H9 (cell line): ENCODE data around the gene KRT15. TPM values are rescaled to one million over a fixed set of nuclear protein-coding genes. Genes with fewer than 3 reads are reported as not detected.

Experiments used
- DNase-seq: peaks from one replicate; pipeline ENCODE4 v3.0.0-alpha.2; 2017
- H2AFZ ChIP-seq: one replicate; pipeline ENCODE4 v1.6.1; 2013; ENCODE audit warnings: mild to moderate bottlenecking, low read length, control low read depth, moderate library complexity
- H2AK5ac ChIP-seq: 2 replicates; pipeline ENCODE4 v1.6.1; 2013; ENCODE audit warnings: low read length, control low read depth, mixed read lengths; ENCODE audit not compliant: insufficient read length
- H2BK120ac ChIP-seq: one replicate; pipeline ENCODE4 v1.6.1; 2013; ENCODE audit warnings: low read depth, mild to moderate bottlenecking, low read length, control low read depth, inconsistent platforms; ENCODE audit not compliant: poor library complexity, severe bottlenecking
- H2BK12ac ChIP-seq: 2 replicates; pipeline ENCODE4 v1.6.1; 2013; ENCODE audit warnings: low read length, control low read depth, mixed read lengths, low read depth; ENCODE audit not compliant: insufficient read length
- H2BK15ac ChIP-seq: 2 replicates; pipeline ENCODE4 v1.6.1; 2013; ENCODE audit warnings: low read depth, low read length, control low read depth
- H2BK20ac ChIP-seq: one replicate; pipeline ENCODE4 v1.6.1; 2013; ENCODE audit warnings: low read depth, mild to moderate bottlenecking, low read length, control low read depth, inconsistent platforms; ENCODE audit not compliant: poor library complexity, severe bottlenecking
- H2BK5ac ChIP-seq: 2 replicates; pipeline ENCODE4 v1.6.1; 2013; ENCODE audit warnings: low read length, control low read depth, mixed read lengths; ENCODE audit not compliant: insufficient read length
- H3K14ac ChIP-seq: 2 replicates; pipeline ENCODE4 v1.6.1; 2013; ENCODE audit warnings: low read length, control low read depth; ENCODE audit not compliant: insufficient read depth
- H3K18ac ChIP-seq: 2 replicates; pipeline ENCODE4 v1.6.1; 2013; ENCODE audit warnings: low read depth, mild to moderate bottlenecking, mixed read lengths, low read length, control low read depth; ENCODE audit not compliant: insufficient read length
- H3K23ac ChIP-seq: 2 replicates; pipeline ENCODE4 v1.6.1; 2013; ENCODE audit warnings: low read length, control low read depth, mixed read lengths, low read depth; ENCODE audit not compliant: insufficient read length
- H3K23me2 ChIP-seq: 2 replicates; pipeline ENCODE4 v1.6.1; 2013; ENCODE audit warnings: low read depth, mild to moderate bottlenecking, mixed read lengths, low read length, control low read depth; ENCODE audit not compliant: insufficient read length, poor library complexity, severe bottlenecking
- H3K27ac ChIP-seq: 2 replicates; pipeline ENCODE4 v1.5.1; 2013; ENCODE audit warnings: low read length, control low read depth, mixed read lengths, low read depth; ENCODE audit not compliant: insufficient read length
- H3K27me3 ChIP-seq: 2 replicates; pipeline ENCODE4 v1.6.1; 2013; ENCODE audit warnings: low read length, control low read depth, inconsistent platforms; ENCODE audit not compliant: insufficient read depth
- H3K4ac ChIP-seq: 2 replicates; pipeline ENCODE4 v1.6.1; 2013; ENCODE audit warnings: low read depth, mild to moderate bottlenecking, control low read depth, inconsistent platforms, low read length, moderate library complexity
- H3K4me1 ChIP-seq: 2 replicates; pipeline ENCODE4 v1.6.1; 2013; ENCODE audit warnings: low read length, control low read depth, inconsistent platforms; ENCODE audit not compliant: insufficient read depth
- H3K4me2 ChIP-seq: 2 replicates; pipeline ENCODE4 v1.6.1; 2013; ENCODE audit warnings: low read length, control low read depth, mixed read lengths; ENCODE audit not compliant: insufficient read length, insufficient read depth
- H3K56ac ChIP-seq: 2 replicates; pipeline ENCODE4 v1.6.1; 2013; ENCODE audit warnings: low read depth, mild to moderate bottlenecking, mixed read lengths, low read length, control low read depth; ENCODE audit not compliant: insufficient read length
- H3K79me1 ChIP-seq: 2 replicates; pipeline ENCODE4 v1.6.1; 2013; ENCODE audit warnings: low read depth, mild to moderate bottlenecking, moderate library complexity, low read length, control low read depth, inconsistent platforms; ENCODE audit not compliant: insufficient read depth, poor library complexity, severe bottlenecking
- H3K79me2 ChIP-seq: 2 replicates; pipeline ENCODE4 v1.6.1; 2013; ENCODE audit warnings: low read length, control low read depth, inconsistent platforms; ENCODE audit not compliant: insufficient read depth
- H3K9ac ChIP-seq: 2 replicates; pipeline ENCODE4 v1.6.1; 2013; ENCODE audit warnings: low read length, control low read depth, mixed read lengths; ENCODE audit not compliant: insufficient read length; ENCODE audit errors: extremely low read depth
- H3K9me3 ChIP-seq: one replicate; pipeline ENCODE4 v1.6.1; 2013; ENCODE audit warnings: low read depth, low read length, inconsistent platforms; ENCODE audit not compliant: control insufficient read depth
- H3T11ph ChIP-seq: one replicate; pipeline ENCODE4 v1.6.1; 2013; ENCODE audit warnings: mild to moderate bottlenecking, low read length, control low read depth, inconsistent platforms
- H4K20me1 ChIP-seq: one replicate; pipeline ENCODE4 v1.6.1; 2013; ENCODE audit not compliant: control insufficient read depth, insufficient read length, insufficient read depth
- H4K5ac ChIP-seq: 2 replicates; pipeline ENCODE4 v1.6.1; 2013; ENCODE audit warnings: low read depth, mild to moderate bottlenecking, mixed read lengths, low read length, control low read depth; ENCODE audit not compliant: insufficient read length
- H4K8ac ChIP-seq: replicated peaks from 2 replicates; pipeline ENCODE4 v1.6.1; 2013; ENCODE audit warnings: low read length, control low read depth, mixed read lengths, low read depth; ENCODE audit not compliant: insufficient read length
- H4K91ac ChIP-seq: 2 replicates; pipeline ENCODE4 v1.6.1; 2013; ENCODE audit warnings: low read depth, mild to moderate bottlenecking, moderate library complexity, mixed read lengths, low read length, control low read depth; ENCODE audit not compliant: insufficient read length
- H3K27ac Mint-ChIP-seq, 3 experiments: 2 replicates in 2 of 3; 3 replicates in 1 of 3; pipeline ENCODE4 v1.8.0; 2020 to 2021; ENCODE audit warnings: mixed read lengths in 3 of 3, mild to moderate bottlenecking in 1 of 3, moderate library complexity in 1 of 3
- H3K27me3 Mint-ChIP-seq: 2 replicates; pipeline ENCODE4 v1.8.0; 2021; ENCODE audit warnings: low read depth, mild to moderate bottlenecking, moderate library complexity, mixed read lengths
- H3K36me3 Mint-ChIP-seq, 3 experiments: 2 replicates in 2 of 3; 3 replicates in 1 of 3; pipeline ENCODE4 v1.8.0; 2020 to 2021; ENCODE audit warnings: low read depth in 3 of 3, mixed read lengths in 3 of 3; ENCODE audit not compliant: insufficient read depth in 1 of 3
- H3K4me1 Mint-ChIP-seq, 2 experiments: 2 replicates each; pipeline ENCODE4 v1.8.0; 2020; ENCODE audit warnings: mixed read lengths in 2 of 2
- H3K4me3 Mint-ChIP-seq, 2 experiments: 2 replicates in 1 of 2; 3 replicates in 1 of 2; pipeline ENCODE4 v1.8.0; 2020 to 2021; ENCODE audit warnings: mild to moderate bottlenecking in 2 of 2, mixed read lengths in 2 of 2, moderate library complexity in 1 of 2
- H3K9me3 Mint-ChIP-seq, 2 experiments: 2 replicates in 1 of 2; 3 replicates in 1 of 2; pipeline ENCODE4 v1.8.0; 2020; ENCODE audit warnings: mild to moderate bottlenecking in 2 of 2, mixed read lengths in 2 of 2, moderate library complexity in 1 of 2
- WGBS: extraction: QIAGEN DNeasy Blood & Tissue Kit; methylation state at CpG from one replicate; pipeline ENCODE4 v1.1.7; 2013; ENCODE audit warnings: missing lambda C conversion rate, low lambda C conversion rate, mixed read lengths; ENCODE audit not compliant: insufficient read length; ENCODE audit errors: extremely low coverage; 5-methylcytosine and 5-hydroxymethylcytosine counted together
- total RNA-seq: library from RNA; stranded (reverse); gene quantifications from 2 replicates; pipeline ENCODE4 v1.2.1, GENCODE V29; 2021
- TF ChIP-seq, protein P1 (sequence below): fragments of 200-600 bp; sonication (generic); conservative IDR thresholded peaks from 3 replicates; pipeline ENCODE4 v1.8.0; 2021; ENCODE audit warnings: antibody characterized with exemption, mild to moderate bottlenecking

Gene KRT15
- total RNA-seq, 1 experiment from 2014 or later, result 0.87 TPM

DNA sequence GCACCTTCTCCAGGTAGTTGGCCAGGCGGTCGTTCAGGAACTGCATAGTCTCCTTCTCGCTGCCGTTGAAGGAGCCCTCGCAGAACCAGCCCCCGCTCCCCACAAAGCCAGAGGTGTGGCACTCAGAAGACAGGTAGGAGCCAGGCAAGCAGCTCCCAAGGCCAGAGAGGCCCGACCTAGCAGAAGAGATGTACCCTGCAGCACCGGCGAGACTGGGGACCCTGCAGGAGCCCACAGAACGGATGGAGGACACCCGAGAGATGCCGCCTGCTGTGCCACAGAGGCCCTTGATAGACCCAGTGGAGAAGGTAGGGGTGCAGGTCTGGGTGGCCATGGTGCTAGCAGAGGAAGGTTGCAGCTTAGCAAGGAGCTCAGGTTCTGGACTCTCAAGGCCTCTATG is 29.2 kb downstream of the KRT15 start, which contains the start of gene KRT36:
KRT36 (minus strand) TSS at position 380 of the 400 bp plus-strand sequence; CDS start at position 334, 46 bp downstream.
- Histone ChIP-seq H4K20me1 (no peaks in the 10 kb centered on the region), H2BK120ac (no peak within 1 kb of the TSS), H3K9me3 (no peaks in the 10 kb centered on the region), H3K23me2 (peaks cover 3% of the 10 kb centered on the region), H2AFZ (no peak within 1 kb of the TSS), H3K4me1 (no peaks in the 10 kb centered on the region), H3K27me3 (no peaks in the 10 kb centered on the region), H3K27ac (no peak within 1 kb of the TSS), H2BK20ac (no peak within 1 kb of the TSS), H3K23ac (no peak within 1 kb of the TSS), H3T11ph (no peak within 1 kb of the TSS), H2BK15ac (no peak within 1 kb of the TSS), H2AK5ac (no peak within 1 kb of the TSS), H3K4ac (no peak within 1 kb of the TSS), H2BK5ac (no peak within 1 kb of the TSS), H4K5ac (no peak within 1 kb of the TSS), H3K18ac (no peak within 1 kb of the TSS), H4K8ac (no peak within 1 kb of the TSS), H3K79me1 (no peaks in the 10 kb centered on the region), H3K4me2 (no peak within 1 kb of the TSS), H4K91ac (no peak within 1 kb of the TSS), H3K79me2 (no peaks in the 10 kb centered on the region), H3K56ac (no peak within 1 kb of the TSS), H3K9ac (no peak within 1 kb of the TSS), H2BK12ac (no peak within 1 kb of the TSS), H3K14ac (no peak within 1 kb of the TSS)
- DNase-seq, result no peak
- Mint-ChIP-seq H3K4me3 (no peak within 1 kb of the TSS), H3K36me3 (no peaks in the 10 kb centered on the region), H3K9me3 (no peaks in the 10 kb centered on the region), H3K27me3 (peaks cover 34% of the 10 kb centered on the region), H3K27ac (peak within 1 kb of the TSS in 1 of 3 experiments; percentile 31; a peak in 1 of 7 replicates), H3K4me1 (peaks cover 1 to 2% of the 10 kb centered on the region in 2 experiments; a peak in 2 of 4 replicates)
- TF ChIP-seq, protein P1, sequence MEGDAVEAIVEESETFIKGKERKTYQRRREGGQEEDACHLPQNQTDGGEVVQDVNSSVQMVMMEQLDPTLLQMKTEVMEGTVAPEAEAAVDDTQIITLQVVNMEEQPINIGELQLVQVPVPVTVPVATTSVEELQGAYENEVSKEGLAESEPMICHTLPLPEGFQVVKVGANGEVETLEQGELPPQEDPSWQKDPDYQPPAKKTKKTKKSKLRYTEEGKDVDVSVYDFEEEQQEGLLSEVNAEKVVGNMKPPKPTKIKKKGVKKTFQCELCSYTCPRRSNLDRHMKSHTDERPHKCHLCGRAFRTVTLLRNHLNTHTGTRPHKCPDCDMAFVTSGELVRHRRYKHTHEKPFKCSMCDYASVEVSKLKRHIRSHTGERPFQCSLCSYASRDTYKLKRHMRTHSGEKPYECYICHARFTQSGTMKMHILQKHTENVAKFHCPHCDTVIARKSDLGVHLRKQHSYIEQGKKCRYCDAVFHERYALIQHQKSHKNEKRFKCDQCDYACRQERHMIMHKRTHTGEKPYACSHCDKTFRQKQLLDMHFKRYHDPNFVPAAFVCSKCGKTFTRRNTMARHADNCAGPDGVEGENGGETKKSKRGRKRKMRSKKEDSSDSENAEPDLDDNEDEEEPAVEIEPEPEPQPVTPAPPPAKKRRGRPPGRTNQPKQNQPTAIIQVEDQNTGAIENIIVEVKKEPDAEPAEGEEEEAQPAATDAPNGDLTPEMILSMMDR, result no peak
- WGBS, result no CpG with 5 or more reads among the region's 12 CpGs
